ENCODE results near the gene TTC28.

TTC28 gene

GRCh38 chr22:28143241-28143865 lies 536.3 kb downstream of the TTC28 start:
- no peak for DNase-seq (ENCODE audit: low read depth in 2 of 2)

GRCh38 chr22:28142361-28142961 lies 537.2 kb downstream of the TTC28 start:
- DNase-seq (ENCODE audit: low read depth in 2 of 2), result no peak

- no peak for DNase-seq (ENCODE audit: low read depth in 2 of 2)
Observed at GRCh38 chr22:28141614-28142013, 538.0 kb downstream of the TTC28 start.

GRCh38 chr22:28139961-28140360 lies 539.7 kb downstream of the TTC28 start:
- no peak for DNase-seq (ENCODE audit: low read depth in 2 of 2)

GRCh38 chr22:28139516-28139915 lies 540.1 kb downstream of the TTC28 start:
- DNase-seq (ENCODE audit: low read depth in 2 of 2), result no peak

GRCh38 chr22:28137036-28137435 lies 542.6 kb downstream of the TTC28 start:
- no peak for DNase-seq (ENCODE audit: low read depth in 2 of 2)

- DNase-seq (ENCODE audit: low read depth in 2 of 2), result no peak
Observed at GRCh38 chr22:28132466-28132865, 547.2 kb downstream of the TTC28 start.

- no peak for DNase-seq (ENCODE audit: low read depth in 2 of 2)
Observed at GRCh38 chr22:28129319-28129962, 550.2 kb downstream of the TTC28 start.

- DNase-seq (ENCODE audit: low read depth in 2 of 2), result no peak
Observed at GRCh38 chr22:28128827-28129226, 550.8 kb downstream of the TTC28 start.

GRCh38 chr22:28125799-28126198 lies 553.8 kb downstream of the TTC28 start:
- DNase-seq (ENCODE audit: low read depth in 2 of 2), result no peak

GRCh38 chr22:28123989-28124766 lies 555.5 kb downstream of the TTC28 start:
- no peak for DNase-seq (ENCODE audit: low read depth in 2 of 2)

GRCh38 chr22:28120691-28121592 lies 558.7 kb downstream of the TTC28 start:
- DNase-seq (ENCODE audit: low read depth in 2 of 2), result no peak

GRCh38 chr22:28118957-28119631 lies 560.5 kb downstream of the TTC28 start:
- no peak for DNase-seq (ENCODE audit: low read depth in 2 of 2)

- DNase-seq (ENCODE audit: low read depth in 2 of 2), result no peak
Observed at GRCh38 chr22:28116219-28116673, 563.4 kb downstream of the TTC28 start.

- DNase-seq (ENCODE audit: low read depth in 2 of 2), result no peak
Observed at GRCh38 chr22:28115426-28115825, 564.2 kb downstream of the TTC28 start.

GRCh38 chr22:28112548-28113043 lies 567.0 kb downstream of the TTC28 start:
- DNase-seq (ENCODE audit: low read depth in 2 of 2), result no peak

- DNase-seq (ENCODE audit: low read depth in 2 of 2), result no peak
Observed at GRCh38 chr22:28112190-28112544, 567.5 kb downstream of the TTC28 start.

GRCh38 chr22:28111501-28112189 lies 568.0 kb downstream of the TTC28 start:
- no peak for DNase-seq (ENCODE audit: low read depth in 2 of 2)

GRCh38 chr22:28108851-28109250 lies 570.8 kb downstream of the TTC28 start:
- DNase-seq (ENCODE audit: low read depth in 2 of 2), result no peak

GRCh38 chr22:28106617-28107016 lies 573.0 kb downstream of the TTC28 start:
- no peak for DNase-seq (ENCODE audit: low read depth in 2 of 2)
